ENCODE results near the gene TAAR2. TPM values are rescaled to one million over a fixed set of nuclear protein-coding genes. Genes with fewer than 3 reads are reported as not detected.

Gene TAAR2, protein sequence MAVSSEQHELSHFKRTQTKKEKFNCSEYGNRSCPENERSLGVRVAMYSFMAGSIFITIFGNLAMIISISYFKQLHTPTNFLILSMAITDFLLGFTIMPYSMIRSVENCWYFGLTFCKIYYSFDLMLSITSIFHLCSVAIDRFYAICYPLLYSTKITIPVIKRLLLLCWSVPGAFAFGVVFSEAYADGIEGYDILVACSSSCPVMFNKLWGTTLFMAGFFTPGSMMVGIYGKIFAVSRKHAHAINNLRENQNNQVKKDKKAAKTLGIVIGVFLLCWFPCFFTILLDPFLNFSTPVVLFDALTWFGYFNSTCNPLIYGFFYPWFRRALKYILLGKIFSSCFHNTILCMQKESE
- total RNA-seq, result not detected in 2 replicates

DNA sequence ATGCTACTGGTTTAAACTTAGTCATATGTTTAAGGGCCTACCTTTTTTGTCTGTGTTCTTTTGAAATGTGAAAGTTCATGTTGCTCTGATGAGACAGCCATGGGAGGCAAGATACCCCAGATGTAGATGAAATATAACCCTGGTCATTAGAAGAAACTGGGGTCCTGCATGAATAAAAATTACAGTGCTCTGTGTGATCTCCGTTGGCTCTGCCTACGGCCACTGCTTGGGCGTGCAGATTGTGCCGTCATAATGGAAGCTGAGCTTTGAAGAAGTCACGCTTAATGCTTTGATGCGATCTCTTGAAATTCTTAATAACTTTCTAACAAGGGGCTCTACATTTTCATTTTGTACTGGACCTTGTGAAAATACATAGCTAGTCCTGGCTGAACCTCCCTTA is at the start of gene TAAR2:
TAAR2 (minus strand) TSS at position 101 of the 400 bp plus-strand sequence; CDS start at position 101, 0 bp downstream.

GRCh38 chr6:132659082-132659481 is 35.0 kb upstream of the TAAR2 start, which contains the start of gene TAAR1:
Gene TAAR1, minus strand, starts transcription at chr6:132659182. Its CDS starts 13,179 bp downstream, at chr6:132646003.

GRCh38 chr6:132589454-132589853 is 34.6 kb downstream of the TAAR2 start, which contains the start of gene TAAR5:
Gene TAAR5, minus strand, starts transcription at chr6:132589741. Its CDS starts 55 bp downstream, at chr6:132589686.

DNA sequence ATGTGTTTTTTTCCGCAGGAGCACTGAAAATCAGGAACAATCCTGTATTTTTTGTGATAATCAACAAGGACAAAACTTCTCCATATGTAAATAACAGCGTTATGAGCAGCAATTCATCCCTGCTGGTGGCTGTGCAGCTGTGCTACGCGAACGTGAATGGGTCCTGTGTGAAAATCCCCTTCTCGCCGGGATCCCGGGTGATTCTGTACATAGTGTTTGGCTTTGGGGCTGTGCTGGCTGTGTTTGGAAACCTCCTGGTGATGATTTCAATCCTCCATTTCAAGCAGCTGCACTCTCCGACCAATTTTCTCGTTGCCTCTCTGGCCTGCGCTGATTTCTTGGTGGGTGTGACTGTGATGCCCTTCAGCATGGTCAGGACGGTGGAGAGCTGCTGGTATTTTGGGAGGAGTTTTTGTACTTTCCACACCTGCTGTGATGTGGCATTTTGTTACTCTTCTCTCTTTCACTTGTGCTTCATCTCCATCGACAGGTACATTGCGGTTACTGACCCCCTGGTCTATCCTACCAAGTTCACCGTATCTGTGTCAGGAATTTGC is 53.8 kb downstream of the TAAR2 start, which contains the start of gene TAAR6:
TAAR6 (plus strand) TSS at position 102 of the 557 bp plus-strand sequence; CDS start at position 102, 0 bp downstream.

Other genes starting within 250 kb of the TAAR2 start
- gene MOXD1, start 222.8 kb downstream of the TAAR2 start, total RNA-seq, result 24.2 and 31.2 TPM in 2 replicates
- 16.4 and 21.1 TPM in 2 replicates for gene STX7, start 111.2 kb downstream of the TAAR2 start, total RNA-seq
- not detected in 2 replicates for gene TAAR9, start 86.0 kb downstream of the TAAR2 start, total RNA-seq
- not detected in 2 replicates for gene TAAR8, start 71.6 kb downstream of the TAAR2 start, total RNA-seq
- not detected in 2 replicates for gene TAAR6, start 54.0 kb downstream of the TAAR2 start, total RNA-seq
- gene TAAR5, start 34.5 kb downstream of the TAAR2 start, total RNA-seq, result not detected in 2 replicates
- gene TAAR1, start 34.9 kb upstream of the TAAR2 start, total RNA-seq, result not detected in 2 replicates
- gene VNN1, start 89.8 kb upstream of the TAAR2 start, total RNA-seq, result 1.4 and 3.0 TPM in 2 replicates
- 0.53 TPM in 1 of 2 replicates, not detected in the other for gene VNN2, start 133.6 kb upstream of the TAAR2 start, total RNA-seq
- 7.5 and 9.4 TPM in 2 replicates for gene SLC18B1, start 174.4 kb upstream of the TAAR2 start, total RNA-seq
- gene RPS12, start 190.3 kb upstream of the TAAR2 start, total RNA-seq, result 1,926 and 2,292 TPM in 2 replicates

Data from myometrial cell (primary cell).